Hepatocyte (in vitro differentiated cells): ENCODE results near the gene MAD1L1.

Experiments used
- CTCF ChIP-seq: fragments of 200-600 bp; sonication (generic); IDR thresholded peaks from 2 replicates; pipeline ENCODE4 v1.5.1; 2016; ENCODE audit warnings: antibody characterized with exemption, mild to moderate bottlenecking; ENCODE audit not compliant: poor library complexity
- EZH2 ChIP-seq: fragments of 200-600 bp; sonication (generic); IDR thresholded peaks from 2 replicates; pipeline ENCODE4 v1.6.1; 2016; ENCODE audit warnings: antibody characterized with exemption, mild to moderate bottlenecking, borderline replicate concordance
- EZH2phosphoT487 ChIP-seq: fragments of 200-600 bp; sonication (generic); IDR thresholded peaks from one replicate; pipeline ENCODE4 v1.6.1; 2018; ENCODE audit warnings: antibody characterized with exemption, mild to moderate bottlenecking, low read depth, moderate library complexity; ENCODE audit not compliant: unreplicated experiment, severe bottlenecking

GRCh38 chr7:2000153-2000687 lies 232.5 kb downstream of the MAD1L1 start:
- TF ChIP-seq CTCF: no peak
- TF ChIP-seq EZH2: no peak
- no peak for TF ChIP-seq EZH2phosphoT487
